Mucosa of rectum (tissue), 2 donors: ENCODE results near the gene ATP1A3.

Source experiments
- H3K27ac ChIP-seq, 2 donors: one replicate each; pipeline ENCODE4 v1.7.0; 2013; ENCODE audit warnings: inconsistent platforms in 2 of 2, low read depth in 2 of 2, low read length in 2 of 2
- H3K27me3 ChIP-seq, 2 donors: one replicate each; pipeline ENCODE4 v1.7.0; 2013; ENCODE audit warnings: low read length in 2 of 2; ENCODE audit not compliant: control insufficient read depth in 2 of 2, insufficient read depth in 2 of 2
- H3K36me3 ChIP-seq, 2 donors: one replicate each; pipeline ENCODE4 v1.7.0; 2013; ENCODE audit warnings: low read length in 2 of 2; ENCODE audit not compliant: control insufficient read depth in 2 of 2, insufficient read depth in 2 of 2
- H3K4me1 ChIP-seq, 2 donors: one replicate each; pipeline ENCODE4 v1.7.0; 2013; ENCODE audit warnings: low read length in 2 of 2, mild to moderate bottlenecking in 1 of 2; ENCODE audit not compliant: control insufficient read depth in 2 of 2, insufficient read depth in 2 of 2
- H3K4me3 ChIP-seq, 2 donors: one replicate each; pipeline ENCODE4 v1.7.0; 2013; ENCODE audit warnings: low read length in 2 of 2
- H3K9ac ChIP-seq, 2 donors: one replicate each; pipeline ENCODE4 v1.7.0; 2013; ENCODE audit warnings: low read length in 2 of 2, low read depth in 1 of 2, mild to moderate bottlenecking in 1 of 2
- H3K9me3 ChIP-seq, 2 donors: one replicate each; pipeline ENCODE4 v1.7.0; 2013; ENCODE audit warnings: low read length in 2 of 2; ENCODE audit not compliant: control insufficient read depth in 2 of 2
- donor health status: healthy.
- donor health status: Normal muscosa, but diverticular disease.

The ATP1A3 gene

DNA sequence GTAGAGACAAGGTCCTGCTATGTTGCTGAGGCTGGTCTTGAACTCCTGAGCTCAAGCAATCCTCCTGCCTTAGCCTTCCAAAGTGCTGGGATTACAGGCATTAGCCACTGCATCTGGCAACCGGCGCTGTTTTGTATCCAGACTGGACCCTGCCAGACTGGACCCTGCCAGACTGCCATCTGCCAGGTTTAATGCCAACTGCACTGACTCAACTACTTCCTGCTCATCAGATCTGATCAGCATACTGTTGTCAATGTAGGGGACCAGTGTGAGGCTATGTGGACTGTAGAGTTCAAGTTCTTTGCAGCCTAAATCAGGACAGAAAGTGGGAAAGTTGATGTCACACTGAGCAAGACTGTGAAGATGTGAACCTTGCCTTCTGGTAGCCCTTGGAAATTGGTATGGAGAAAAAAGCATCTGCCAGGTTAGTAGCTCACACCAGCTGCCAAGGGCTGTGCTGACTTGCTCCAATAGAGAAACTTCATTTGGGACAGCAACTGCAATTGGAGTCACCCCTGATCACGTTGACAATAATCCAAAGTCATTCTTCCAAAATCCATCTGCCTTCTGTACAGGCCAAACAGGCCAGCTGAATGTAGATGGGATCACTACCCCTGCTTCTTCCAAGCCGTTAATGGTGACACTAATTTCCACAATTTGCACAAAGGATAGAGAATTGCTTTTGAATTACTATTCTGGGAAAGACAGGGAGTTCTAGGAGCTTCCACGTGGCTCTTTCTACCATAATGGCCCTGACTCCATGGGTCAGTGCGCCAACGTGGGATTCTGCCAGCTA lies 36.8 kb upstream of the ATP1A3 start:
- Histone ChIP-seq H3K9ac (no peak overlapping the region), H3K4me1 (no peaks in the 10 kb centered on the region), H3K27me3 (no peaks in the 10 kb centered on the region), H3K9me3 (no peaks in the 10 kb centered on the region), H3K27ac (no peak overlapping the region), H3K4me3 (no peak overlapping the region), H3K36me3 (no peaks in the 10 kb centered on the region)

DNA sequence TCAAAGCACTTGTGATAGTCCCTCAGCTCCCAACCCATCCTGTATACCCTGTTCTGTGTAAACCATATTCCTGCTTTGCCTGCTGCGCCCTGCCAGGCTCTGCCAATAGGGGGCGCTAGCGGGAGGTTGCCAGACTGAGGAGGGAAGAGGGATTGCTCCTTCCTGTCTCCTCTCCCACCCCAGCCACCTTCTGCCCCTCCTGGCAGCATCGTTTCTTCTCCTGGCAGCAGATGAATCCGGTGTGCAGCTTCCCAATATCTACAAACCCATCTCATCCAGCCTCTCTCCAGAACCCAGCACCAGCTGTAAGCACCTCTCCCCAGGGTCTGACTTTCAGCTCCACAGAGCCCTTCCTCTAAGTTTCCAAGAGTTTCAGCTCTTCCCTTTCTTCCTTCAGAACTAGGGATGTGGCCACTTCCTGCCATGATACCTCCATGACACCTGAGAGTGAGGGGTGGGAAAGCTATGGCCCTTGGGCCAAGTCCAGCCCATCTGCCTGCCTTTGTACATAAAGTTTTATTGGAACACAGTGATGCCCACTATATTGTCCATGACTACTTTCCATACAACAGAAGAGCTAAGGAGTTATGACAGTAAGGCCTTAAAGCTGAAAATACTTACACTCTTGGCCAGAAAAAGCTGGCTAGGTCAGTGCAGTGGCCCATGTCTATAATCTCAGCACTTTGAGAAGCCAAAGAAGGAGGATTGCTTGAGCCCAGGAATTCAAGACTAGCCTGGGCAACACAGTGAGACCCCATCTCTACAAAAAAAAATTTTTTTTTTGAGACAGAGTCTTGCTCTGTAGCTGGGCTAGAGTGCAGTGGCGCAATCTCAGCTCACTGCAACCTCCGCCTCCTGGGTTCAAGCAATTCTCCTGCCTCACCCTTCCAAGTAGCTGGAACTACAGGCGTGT lies 34.5 kb upstream of the ATP1A3 start:
- H3K27me3 ChIP-seq, result peaks cover 0 to 2% of the 10 kb centered on the region in 2 donors
- no peaks in the 10 kb centered on the region for H3K4me1 ChIP-seq
- no peaks in the 10 kb centered on the region for H3K9me3 ChIP-seq
- no peak overlapping the region for H3K9ac ChIP-seq
- H3K27ac ChIP-seq, result no peak overlapping the region
- no peak overlapping the region for H3K4me3 ChIP-seq
- no peaks in the 10 kb centered on the region for H3K36me3 ChIP-seq

DNA sequence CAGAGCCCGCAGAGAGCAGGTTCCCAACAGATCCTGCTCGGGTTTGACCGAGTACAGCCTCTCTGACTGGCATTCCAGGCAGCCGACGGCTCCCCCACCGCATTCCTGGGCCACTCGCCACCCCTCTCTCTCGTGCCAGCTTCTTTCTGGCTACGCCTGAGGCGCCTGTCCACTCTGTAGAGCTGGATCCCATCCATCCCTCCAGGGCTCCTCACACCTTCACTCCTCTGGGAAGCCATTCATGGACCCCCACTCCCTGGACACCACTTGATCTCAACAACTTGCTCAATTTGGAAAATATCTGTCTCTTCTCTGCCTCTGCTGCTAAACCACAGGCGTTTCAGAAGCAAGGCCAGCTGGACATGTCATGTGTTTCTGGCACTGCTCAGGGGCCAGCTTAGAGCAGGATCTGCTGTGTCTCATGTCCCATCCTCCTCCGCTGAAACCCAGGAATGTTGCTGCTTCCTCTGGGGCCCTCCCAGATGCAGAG lies 30.6 kb upstream of the ATP1A3 start:
- H3K36me3 ChIP-seq, result no peaks in the 10 kb centered on the region
- H3K9me3 ChIP-seq, result no peaks in the 10 kb centered on the region
- no peak overlapping the region for H3K4me3 ChIP-seq
- no peak overlapping the region for H3K9ac ChIP-seq
- H3K27me3 ChIP-seq, result peaks cover 0 to 2% of the 10 kb centered on the region in 2 donors
- no peaks in the 10 kb centered on the region for H3K4me1 ChIP-seq
- H3K27ac ChIP-seq, result no peak overlapping the region

- Histone ChIP-seq H3K4me3 (no peak overlapping the region), H3K9me3 (no peaks in the 10 kb centered on the region), H3K27ac (no peak overlapping the region), H3K27me3 (peaks cover 0 to 2% of the 10 kb centered on the region in 2 donors), H3K36me3 (no peaks in the 10 kb centered on the region), H3K4me1 (no peaks in the 10 kb centered on the region), H3K9ac (no peak overlapping the region)
These were observed 29.9 kb upstream of the ATP1A3 start for GRCh38 chr19:42023943-42024260.

- Histone ChIP-seq H3K4me1 (no peaks in the 10 kb centered on the region), H3K9ac (no peak overlapping the region), H3K27me3 (peaks cover 0 to 2% of the 10 kb centered on the region in 2 donors), H3K27ac (no peak overlapping the region), H3K9me3 (no peaks in the 10 kb centered on the region), H3K36me3 (no peaks in the 10 kb centered on the region), H3K4me3 (no peak overlapping the region)
These were observed 29.3 kb upstream of the ATP1A3 start for GRCh38 chr19:42023121-42023942.

GRCh38 chr19:42022616-42023015 lies 28.6 kb upstream of the ATP1A3 start:
- Histone ChIP-seq H3K4me1 (no peaks in the 10 kb centered on the region), H3K9me3 (no peaks in the 10 kb centered on the region), H3K27me3 (peaks cover 1 to 2% of the 10 kb centered on the region in 2 donors), H3K36me3 (no peaks in the 10 kb centered on the region), H3K27ac (no peak overlapping the region), H3K9ac (no peak overlapping the region), H3K4me3 (no peak overlapping the region)

DNA sequence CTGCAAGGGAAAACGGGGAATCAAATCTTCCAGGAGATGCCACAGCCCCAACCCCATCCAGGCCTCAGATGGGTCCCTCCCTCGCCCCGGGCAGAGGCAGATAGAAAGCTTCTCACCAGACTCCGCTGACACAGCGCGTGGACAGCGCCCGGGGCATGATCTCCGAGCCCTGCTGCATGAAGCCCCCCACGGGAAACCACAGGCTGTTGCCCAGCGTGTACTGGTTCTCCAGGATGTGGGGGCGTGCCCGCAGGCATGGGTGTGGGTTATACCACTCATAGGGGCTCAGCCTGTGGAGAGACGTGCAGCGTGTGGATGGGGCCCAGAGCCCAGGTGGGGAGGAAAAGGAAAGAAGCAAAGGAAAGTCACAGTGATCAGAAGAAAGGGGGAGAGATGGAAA lies 27.2 kb upstream of the ATP1A3 start:
- Histone ChIP-seq H3K9ac (no peak overlapping the region), H3K4me1 (no peaks in the 10 kb centered on the region), H3K4me3 (no peak overlapping the region), H3K27me3 (peaks cover 2 to 3% of the 10 kb centered on the region in 2 donors), H3K27ac (no peak overlapping the region), H3K9me3 (no peaks in the 10 kb centered on the region), H3K36me3 (no peaks in the 10 kb centered on the region)

DNA sequence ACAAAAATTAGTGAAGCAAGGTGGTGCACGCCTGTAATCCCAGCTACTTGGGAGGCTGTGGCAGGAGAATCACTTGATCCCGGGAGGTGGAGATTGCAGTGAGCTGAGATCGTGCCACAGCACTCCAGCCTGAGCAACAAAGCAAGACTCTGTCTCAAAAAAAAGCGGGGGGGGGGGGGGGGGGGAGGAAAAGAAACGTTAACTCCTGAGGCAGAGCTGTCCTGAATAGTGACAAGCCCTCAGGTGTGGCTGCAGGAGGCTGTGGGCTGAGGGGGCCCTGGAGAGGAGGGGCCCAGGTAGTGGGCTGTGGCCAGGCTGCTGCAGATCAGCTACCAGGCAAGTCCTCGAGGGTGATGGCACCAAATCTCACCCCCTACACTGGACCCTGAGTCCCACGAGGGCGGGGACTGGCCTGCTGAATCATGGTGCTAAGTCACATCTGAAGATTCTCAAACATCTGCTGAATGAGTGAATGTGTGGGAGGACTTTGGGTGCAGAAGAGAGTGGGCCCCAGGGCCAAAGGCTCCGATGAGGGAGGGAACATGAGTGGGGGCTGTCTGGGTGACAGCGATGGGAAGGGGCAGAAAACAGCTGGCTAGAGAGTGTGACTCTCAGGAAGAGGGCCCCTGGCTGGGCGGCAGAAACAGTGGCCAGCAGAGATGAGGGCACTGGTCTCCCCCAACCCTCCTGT lies 24.6 kb upstream of the ATP1A3 start:
- H3K9ac ChIP-seq, result no peak overlapping the region
- no peaks in the 10 kb centered on the region for H3K36me3 ChIP-seq
- peaks cover 0 to 3% of the 10 kb centered on the region in 2 donors for H3K27me3 ChIP-seq
- no peaks in the 10 kb centered on the region for H3K4me1 ChIP-seq
- H3K4me3 ChIP-seq, result no peak overlapping the region
- no peaks in the 10 kb centered on the region for H3K9me3 ChIP-seq
- H3K27ac ChIP-seq, result no peak overlapping the region

- no peaks in the 10 kb centered on the region for H3K9me3 ChIP-seq
- no peaks in the 10 kb centered on the region for H3K36me3 ChIP-seq
These were observed 23.0 kb upstream of the ATP1A3 start for GRCh38 chr19:42017040-42017439.

More at GRCh38 chr19:42017040-42017439, 23.0 kb upstream of the ATP1A3 start:
- H3K4me3 ChIP-seq, result no peak overlapping the region
- H3K27me3 ChIP-seq, result peaks cover 0 to 3% of the 10 kb centered on the region in 2 donors
- H3K9ac ChIP-seq, result no peak overlapping the region
- H3K27ac ChIP-seq, result no peak overlapping the region
- no peaks in the 10 kb centered on the region for H3K4me1 ChIP-seq
